Activated naive CD8-positive, alpha-beta T cell (primary cell): Measurements from ENCODE around the gene ASZ1.
"Not testable (repeated sequence)": the region's sequence is repeated elsewhere in the genome, so short reads cannot be mapped to it uniquely, and the experiment has no call there.

Source experiments
- H3K27ac Mint-ChIP-seq: one replicate; pipeline ENCODE4 v1.8.0; 2021; ENCODE audit warnings: mixed read lengths
- H3K27me3 Mint-ChIP-seq: one replicate; pipeline ENCODE4 v1.8.0; 2021; ENCODE audit warnings: mixed read lengths
- H3K36me3 Mint-ChIP-seq: one replicate; pipeline ENCODE4 v1.8.0; 2021; ENCODE audit warnings: mixed read lengths
- H3K4me1 Mint-ChIP-seq: one replicate; pipeline ENCODE4 v1.8.0; 2021; ENCODE audit warnings: low read depth, mixed read lengths
- H3K4me3 Mint-ChIP-seq: one replicate; pipeline ENCODE4 v1.8.0; 2021; ENCODE audit warnings: mild to moderate bottlenecking, mixed read lengths
- H3K9me3 Mint-ChIP-seq: one replicate; pipeline ENCODE4 v1.8.0; 2021; ENCODE audit warnings: low read depth, mixed read lengths

The ASZ1 gene, protein sequence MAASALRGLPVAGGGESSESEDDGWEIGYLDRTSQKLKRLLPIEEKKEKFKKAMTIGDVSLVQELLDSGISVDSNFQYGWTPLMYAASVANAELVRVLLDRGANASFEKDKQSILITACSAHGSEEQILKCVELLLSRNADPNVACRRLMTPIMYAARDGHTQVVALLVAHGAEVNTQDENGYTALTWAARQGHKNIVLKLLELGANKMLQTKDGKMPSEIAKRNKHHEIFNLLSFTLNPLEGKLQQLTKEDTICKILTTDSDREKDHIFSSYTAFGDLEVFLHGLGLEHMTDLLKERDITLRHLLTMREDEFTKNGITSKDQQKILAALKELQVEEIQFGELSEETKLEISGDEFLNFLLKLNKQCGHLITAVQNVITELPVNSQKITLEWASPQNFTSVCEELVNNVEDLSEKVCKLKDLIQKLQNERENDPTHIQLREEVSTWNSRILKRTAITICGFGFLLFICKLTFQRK

DNA sequence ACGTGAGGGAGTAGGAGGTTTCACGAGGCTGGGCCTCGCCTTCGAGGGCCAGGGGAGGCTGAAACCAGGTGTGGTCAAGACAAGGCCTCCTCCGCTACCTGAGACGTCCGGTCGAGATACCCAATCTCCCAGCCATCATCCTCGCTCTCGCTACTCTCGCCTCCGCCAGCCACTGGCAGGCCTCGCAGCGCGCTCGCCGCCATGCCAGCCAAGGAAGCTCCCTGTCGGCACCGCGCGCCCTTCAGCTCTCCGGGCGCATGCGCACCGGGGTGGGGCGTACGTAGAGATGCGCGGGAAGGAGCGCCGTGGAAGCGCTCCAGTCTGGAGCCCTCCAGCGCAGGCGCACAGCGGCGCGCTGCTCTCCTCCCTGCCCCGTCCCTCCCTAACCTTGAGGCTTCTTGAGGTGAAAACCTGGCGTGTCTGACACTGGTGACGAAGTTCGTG lies at the start of gene ASZ1:
Gene ASZ1 (minus strand): TSS at position 236 of the 444 bp plus-strand sequence. CDS start 33 bp downstream, at position 203.
- Mint-ChIP-seq H3K36me3 (no peaks in the 10 kb centered on the region), H3K4me3 (no peak within 1 kb of the TSS), H3K4me1 (no peaks in the 10 kb centered on the region), H3K9me3 (peaks cover 2% of the 10 kb centered on the region), H3K27ac (no peak within 1 kb of the TSS), H3K27me3 (no peaks in the 10 kb centered on the region)

DNA sequence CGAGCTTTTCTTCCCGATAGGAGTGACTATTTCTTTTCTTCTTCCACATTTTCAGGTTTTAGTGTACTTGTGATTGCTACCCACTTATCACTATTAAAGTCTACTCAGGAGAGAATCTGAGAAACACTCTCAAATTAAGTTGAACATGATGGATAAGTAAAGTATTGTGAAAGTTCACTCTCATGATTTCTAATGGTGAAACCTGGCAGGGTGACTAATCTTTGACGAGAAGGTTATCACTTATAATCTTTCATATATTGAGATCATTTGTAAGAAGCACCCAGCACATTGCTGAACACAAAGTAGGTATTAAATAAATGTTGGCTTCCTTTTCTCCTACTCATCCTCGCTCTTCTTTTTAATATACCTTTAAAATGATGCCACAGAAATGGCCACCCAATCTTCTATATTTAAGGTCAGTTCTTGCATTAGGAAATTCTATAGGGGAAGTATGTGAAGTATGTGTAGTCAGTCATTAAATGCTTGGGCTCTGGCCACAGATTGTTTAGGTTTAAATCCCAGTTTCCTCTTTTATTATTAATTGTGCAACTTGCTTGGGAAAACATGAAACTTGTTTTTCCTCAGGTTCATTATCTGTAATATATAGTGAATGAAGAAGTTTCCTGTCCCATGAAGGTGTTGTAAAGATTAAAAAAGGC lies 49.4 kb upstream of the ASZ1 start:
- Mint-ChIP-seq H3K4me1 (peaks cover 4% of the 10 kb centered on the region), H3K4me3 (no peak overlapping the region), H3K27me3 (peaks cover 11% of the 10 kb centered on the region)

DNA sequence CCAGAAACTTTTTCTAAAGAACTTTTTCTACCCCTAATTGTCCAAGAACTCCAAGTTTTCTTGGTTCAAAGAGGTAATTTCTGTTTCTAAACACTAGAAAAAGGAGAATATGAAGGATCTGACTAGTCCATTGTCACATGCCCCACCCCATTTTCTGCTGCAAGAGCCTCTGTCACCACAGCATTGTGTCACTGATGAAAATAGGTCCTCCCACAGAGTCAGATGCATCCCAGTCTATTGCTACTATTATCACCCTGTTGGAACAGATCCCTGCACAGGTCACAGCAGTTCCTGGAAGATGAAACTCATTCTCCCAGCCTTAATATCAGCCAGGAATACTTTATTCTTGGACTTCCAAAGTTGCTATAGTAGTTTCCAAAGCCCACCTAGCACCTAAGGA lies 45.0 kb upstream of the ASZ1 start:
- H3K27me3 Mint-ChIP-seq = peaks cover 1% of the 10 kb centered on the region
- no peaks in the 10 kb centered on the region for H3K36me3 Mint-ChIP-seq
- H3K9me3 Mint-ChIP-seq = no peaks in the 10 kb centered on the region
- H3K4me3 Mint-ChIP-seq = no peak overlapping the region
- H3K27ac Mint-ChIP-seq = no peak overlapping the region
- H3K4me1 Mint-ChIP-seq = no peaks in the 10 kb centered on the region

More for the DNA sequence above, 49.4 kb upstream of the ASZ1 start:
- H3K27ac Mint-ChIP-seq = no peak overlapping the region
- H3K36me3 Mint-ChIP-seq = no peaks in the 10 kb centered on the region
- H3K9me3 Mint-ChIP-seq = no peaks in the 10 kb centered on the region

- Mint-ChIP-seq H3K4me3 (no peak overlapping the region), H3K9me3 (no peaks in the 10 kb centered on the region), H3K27me3 (no peaks in the 10 kb centered on the region), H3K36me3 (no peaks in the 10 kb centered on the region), H3K27ac (no peak overlapping the region), H3K4me1 (no peaks in the 10 kb centered on the region)
These were observed 43.5 kb upstream of the ASZ1 start for GRCh38 chr7:117470777-117471176.

DNA sequence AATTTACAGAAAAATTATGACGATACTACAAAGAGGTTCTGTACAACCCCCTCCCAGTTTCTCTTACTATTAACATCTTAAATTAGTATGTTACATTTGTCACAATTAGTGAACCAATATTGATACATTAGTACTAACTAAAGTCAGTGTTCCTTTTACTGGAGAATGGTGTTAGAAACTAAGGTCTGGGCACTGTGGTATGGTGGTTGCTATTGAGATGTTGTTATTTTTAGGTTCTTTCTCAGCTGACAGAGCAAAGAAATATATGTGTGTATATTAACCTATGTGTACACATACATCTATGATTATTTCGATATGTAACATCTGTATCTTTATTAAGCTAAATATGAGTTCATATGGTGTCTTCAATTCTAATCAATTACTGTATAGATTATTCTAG lies 40.9 kb upstream of the ASZ1 start:
- no peaks in the 10 kb centered on the region for H3K4me1 Mint-ChIP-seq
- H3K4me3 Mint-ChIP-seq = no peak overlapping the region
- H3K27ac Mint-ChIP-seq = no peak overlapping the region
- no peaks in the 10 kb centered on the region for H3K36me3 Mint-ChIP-seq
- H3K27me3 Mint-ChIP-seq = no peaks in the 10 kb centered on the region
- H3K9me3 Mint-ChIP-seq = no peaks in the 10 kb centered on the region

DNA sequence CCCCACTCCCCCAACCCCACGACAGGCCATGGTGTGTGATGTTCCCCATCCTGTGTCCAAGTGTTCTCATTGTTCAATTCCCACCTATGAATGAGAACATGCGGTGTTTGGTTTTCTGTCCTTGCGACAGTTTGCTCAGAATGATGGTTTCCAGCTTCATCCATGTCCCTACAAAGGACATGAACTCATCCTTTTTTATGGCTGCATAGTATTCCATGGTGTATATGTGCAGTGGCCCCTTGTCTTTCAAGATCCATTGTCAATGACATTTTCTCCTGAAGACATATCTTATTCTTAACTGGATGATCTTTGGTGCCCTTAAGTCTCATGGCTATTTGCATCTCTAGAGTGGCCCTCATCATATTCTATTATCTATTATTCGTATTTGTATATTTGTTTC lies 33.5 kb upstream of the ASZ1 start:
- H3K9me3 Mint-ChIP-seq, H3K27me3 Mint-ChIP-seq, H3K36me3 Mint-ChIP-seq, H3K4me3 Mint-ChIP-seq, H3K4me1 Mint-ChIP-seq, H3K27ac Mint-ChIP-seq: not testable (repeated sequence)

- H3K27me3 Mint-ChIP-seq = peaks cover 1% of the 10 kb centered on the region
- no peak overlapping the region for H3K27ac Mint-ChIP-seq
- no peak overlapping the region for H3K4me3 Mint-ChIP-seq
- H3K4me1 Mint-ChIP-seq = no peaks in the 10 kb centered on the region
- H3K36me3 Mint-ChIP-seq = no peaks in the 10 kb centered on the region
- no peaks in the 10 kb centered on the region for H3K9me3 Mint-ChIP-seq
These were observed 32.4 kb upstream of the ASZ1 start for GRCh38 chr7:117459735-117460134.

- no peaks in the 10 kb centered on the region for H3K9me3 Mint-ChIP-seq
- H3K4me3 Mint-ChIP-seq = no peak overlapping the region
- peaks cover 1% of the 10 kb centered on the region for H3K27me3 Mint-ChIP-seq
- no peaks in the 10 kb centered on the region for H3K36me3 Mint-ChIP-seq
- H3K27ac Mint-ChIP-seq = no peak overlapping the region
- no peaks in the 10 kb centered on the region for H3K4me1 Mint-ChIP-seq
These were observed 31.8 kb upstream of the ASZ1 start for GRCh38 chr7:117458977-117459583.

DNA sequence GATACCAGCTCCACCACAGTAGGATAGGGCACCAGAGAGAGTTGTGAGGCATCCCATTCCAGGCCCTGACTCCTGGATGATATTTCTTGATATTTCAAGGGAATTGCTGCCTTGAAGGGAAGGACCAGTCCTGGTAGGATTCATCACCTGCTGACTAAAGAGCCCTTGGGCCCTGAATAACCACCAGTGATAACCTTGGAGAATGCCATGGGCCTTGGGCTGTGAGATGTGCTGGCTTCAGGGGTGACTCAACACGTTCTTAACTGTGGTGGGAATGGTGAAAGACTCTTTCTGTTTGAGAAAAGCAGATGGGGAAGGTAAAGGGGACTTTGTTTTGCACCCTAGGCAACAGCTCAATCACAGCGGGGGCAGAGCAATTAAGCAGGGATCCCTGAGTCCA lies 21.4 kb upstream of the ASZ1 start:
- H3K4me3 Mint-ChIP-seq = no peak overlapping the region
- peaks cover 3% of the 10 kb centered on the region for H3K27me3 Mint-ChIP-seq
- H3K27ac Mint-ChIP-seq = no peak overlapping the region
- no peaks in the 10 kb centered on the region for H3K4me1 Mint-ChIP-seq
- no peaks in the 10 kb centered on the region for H3K36me3 Mint-ChIP-seq
- peaks cover 22% of the 10 kb centered on the region for H3K9me3 Mint-ChIP-seq

GRCh38 chr7:117446220-117446815 lies 19.0 kb upstream of the ASZ1 start:
- H3K36me3 Mint-ChIP-seq = no peaks in the 10 kb centered on the region
- H3K27me3 Mint-ChIP-seq = peaks cover 2% of the 10 kb centered on the region
- no peak overlapping the region for H3K27ac Mint-ChIP-seq
- peaks cover 16% of the 10 kb centered on the region for H3K9me3 Mint-ChIP-seq
- no peaks in the 10 kb centered on the region for H3K4me1 Mint-ChIP-seq
- H3K4me3 Mint-ChIP-seq = no peak overlapping the region

DNA sequence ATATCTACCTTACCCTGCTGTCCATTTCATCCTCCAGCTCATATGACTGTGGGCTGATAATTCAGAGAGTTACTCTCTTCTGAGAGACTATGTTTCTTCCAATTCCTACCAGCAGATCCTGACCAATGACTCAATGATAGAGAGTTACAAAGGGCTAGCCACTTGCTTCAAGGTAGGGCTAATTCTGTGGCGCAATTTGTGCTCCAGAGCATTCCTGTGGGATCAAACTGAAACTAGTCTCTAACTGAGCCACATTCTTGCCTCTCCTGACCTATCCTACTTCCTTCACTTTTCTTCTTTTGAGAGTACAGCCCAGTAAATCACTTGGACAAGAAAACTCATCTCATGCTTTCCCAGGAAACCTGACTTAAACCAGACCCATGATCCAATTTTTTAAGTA lies 17.9 kb upstream of the ASZ1 start:
- Mint-ChIP-seq H3K27ac (no peak overlapping the region), H3K4me3 (no peak overlapping the region), H3K27me3 (peaks cover 1% of the 10 kb centered on the region), H3K36me3 (no peaks in the 10 kb centered on the region), H3K9me3 (peaks cover 6% of the 10 kb centered on the region), H3K4me1 (no peaks in the 10 kb centered on the region)

GRCh38 chr7:117444646-117445045 lies 17.4 kb upstream of the ASZ1 start:
- Mint-ChIP-seq H3K4me1 (no peaks in the 10 kb centered on the region), H3K27ac (no peak overlapping the region), H3K4me3 (no peak overlapping the region), H3K36me3 (no peaks in the 10 kb centered on the region), H3K27me3 (peaks cover 1% of the 10 kb centered on the region), H3K9me3 (peaks cover 2% of the 10 kb centered on the region)

DNA sequence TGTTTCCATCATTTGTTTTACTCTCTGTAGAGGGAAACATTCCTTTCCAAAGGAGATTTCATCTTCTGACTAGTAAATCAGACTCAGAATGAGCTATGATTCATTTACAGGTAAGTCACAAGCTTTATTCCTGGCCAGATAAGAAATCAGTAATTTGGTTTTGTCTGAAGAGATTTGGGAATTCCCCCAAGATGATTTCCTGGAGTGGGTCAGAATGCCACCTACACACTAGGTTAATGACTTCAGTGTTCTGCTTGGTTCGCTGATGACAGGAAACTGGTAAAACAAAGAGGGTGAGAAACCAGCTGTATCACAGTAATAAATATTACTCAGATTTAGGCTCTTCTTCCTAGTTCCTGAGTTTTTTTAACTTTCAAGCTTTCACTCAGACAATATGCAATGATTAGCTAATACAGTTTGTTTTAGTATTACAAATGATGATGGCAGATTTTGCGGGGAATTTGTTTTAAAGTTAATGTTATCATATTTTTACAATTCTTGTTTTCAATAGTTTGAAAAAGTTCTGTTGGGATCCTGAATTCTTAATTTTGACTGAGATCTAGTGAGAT lies 8.3 kb upstream of the ASZ1 start:
- Mint-ChIP-seq H3K4me1 (no peaks in the 10 kb centered on the region), H3K27ac (no peak overlapping the region), H3K36me3 (no peaks in the 10 kb centered on the region), H3K4me3 (no peak overlapping the region), H3K27me3 (no peaks in the 10 kb centered on the region), H3K9me3 (no peaks in the 10 kb centered on the region)

GRCh38 chr7:117424090-117424829 lies 3.0 kb downstream of the ASZ1 start:
- no peaks in the 10 kb centered on the region for H3K36me3 Mint-ChIP-seq
- no peak overlapping the region for H3K4me3 Mint-ChIP-seq
- no peaks in the 10 kb centered on the region for H3K4me1 Mint-ChIP-seq
- no peak overlapping the region for H3K27ac Mint-ChIP-seq
- no peaks in the 10 kb centered on the region for H3K9me3 Mint-ChIP-seq
- H3K27me3 Mint-ChIP-seq = no peaks in the 10 kb centered on the region
